H9 (cell line): ENCODE data around the gene SHC4. TPM values are rescaled to one million over a fixed set of nuclear protein-coding genes. Genes with fewer than 3 reads are reported as not detected.

Experiments
- DNase-seq: peaks from one replicate; pipeline ENCODE4 v3.0.0-alpha.2; 2017
- H2AFZ ChIP-seq: one replicate; pipeline ENCODE4 v1.6.1; 2013; ENCODE audit warnings: mild to moderate bottlenecking, low read length, control low read depth, moderate library complexity
- H2AK5ac ChIP-seq: 2 replicates; pipeline ENCODE4 v1.6.1; 2013; ENCODE audit warnings: low read length, control low read depth, mixed read lengths; ENCODE audit not compliant: insufficient read length
- H2BK120ac ChIP-seq: one replicate; pipeline ENCODE4 v1.6.1; 2013; ENCODE audit warnings: low read depth, mild to moderate bottlenecking, low read length, control low read depth, inconsistent platforms; ENCODE audit not compliant: poor library complexity, severe bottlenecking
- H2BK12ac ChIP-seq: 2 replicates; pipeline ENCODE4 v1.6.1; 2013; ENCODE audit warnings: low read length, control low read depth, mixed read lengths, low read depth; ENCODE audit not compliant: insufficient read length
- H2BK15ac ChIP-seq: 2 replicates; pipeline ENCODE4 v1.6.1; 2013; ENCODE audit warnings: low read depth, low read length, control low read depth
- H2BK20ac ChIP-seq: one replicate; pipeline ENCODE4 v1.6.1; 2013; ENCODE audit warnings: low read depth, mild to moderate bottlenecking, low read length, control low read depth, inconsistent platforms; ENCODE audit not compliant: poor library complexity, severe bottlenecking
- H2BK5ac ChIP-seq: 2 replicates; pipeline ENCODE4 v1.6.1; 2013; ENCODE audit warnings: low read length, control low read depth, mixed read lengths; ENCODE audit not compliant: insufficient read length
- H3K14ac ChIP-seq: 2 replicates; pipeline ENCODE4 v1.6.1; 2013; ENCODE audit warnings: low read length, control low read depth; ENCODE audit not compliant: insufficient read depth
- H3K18ac ChIP-seq: 2 replicates; pipeline ENCODE4 v1.6.1; 2013; ENCODE audit warnings: low read depth, mild to moderate bottlenecking, mixed read lengths, low read length, control low read depth; ENCODE audit not compliant: insufficient read length
- H3K23ac ChIP-seq: 2 replicates; pipeline ENCODE4 v1.6.1; 2013; ENCODE audit warnings: low read length, control low read depth, mixed read lengths, low read depth; ENCODE audit not compliant: insufficient read length
- H3K23me2 ChIP-seq: 2 replicates; pipeline ENCODE4 v1.6.1; 2013; ENCODE audit warnings: low read depth, mild to moderate bottlenecking, mixed read lengths, low read length, control low read depth; ENCODE audit not compliant: insufficient read length, poor library complexity, severe bottlenecking
- H3K27ac ChIP-seq: 2 replicates; pipeline ENCODE4 v1.5.1; 2013; ENCODE audit warnings: low read length, control low read depth, mixed read lengths, low read depth; ENCODE audit not compliant: insufficient read length
- H3K27me3 ChIP-seq: 2 replicates; pipeline ENCODE4 v1.6.1; 2013; ENCODE audit warnings: low read length, control low read depth, inconsistent platforms; ENCODE audit not compliant: insufficient read depth
- H3K4ac ChIP-seq: 2 replicates; pipeline ENCODE4 v1.6.1; 2013; ENCODE audit warnings: low read depth, mild to moderate bottlenecking, control low read depth, inconsistent platforms, low read length, moderate library complexity
- H3K4me1 ChIP-seq: 2 replicates; pipeline ENCODE4 v1.6.1; 2013; ENCODE audit warnings: low read length, control low read depth, inconsistent platforms; ENCODE audit not compliant: insufficient read depth
- H3K4me2 ChIP-seq: 2 replicates; pipeline ENCODE4 v1.6.1; 2013; ENCODE audit warnings: low read length, control low read depth, mixed read lengths; ENCODE audit not compliant: insufficient read length, insufficient read depth
- H3K56ac ChIP-seq: 2 replicates; pipeline ENCODE4 v1.6.1; 2013; ENCODE audit warnings: low read depth, mild to moderate bottlenecking, mixed read lengths, low read length, control low read depth; ENCODE audit not compliant: insufficient read length
- H3K79me1 ChIP-seq: 2 replicates; pipeline ENCODE4 v1.6.1; 2013; ENCODE audit warnings: low read depth, mild to moderate bottlenecking, moderate library complexity, low read length, control low read depth, inconsistent platforms; ENCODE audit not compliant: insufficient read depth, poor library complexity, severe bottlenecking
- H3K79me2 ChIP-seq: 2 replicates; pipeline ENCODE4 v1.6.1; 2013; ENCODE audit warnings: low read length, control low read depth, inconsistent platforms; ENCODE audit not compliant: insufficient read depth
- H3K9ac ChIP-seq: 2 replicates; pipeline ENCODE4 v1.6.1; 2013; ENCODE audit warnings: low read length, control low read depth, mixed read lengths; ENCODE audit not compliant: insufficient read length; ENCODE audit errors: extremely low read depth
- H3K9me3 ChIP-seq: one replicate; pipeline ENCODE4 v1.6.1; 2013; ENCODE audit warnings: low read depth, low read length, inconsistent platforms; ENCODE audit not compliant: control insufficient read depth
- H3T11ph ChIP-seq: one replicate; pipeline ENCODE4 v1.6.1; 2013; ENCODE audit warnings: mild to moderate bottlenecking, low read length, control low read depth, inconsistent platforms
- H4K20me1 ChIP-seq: one replicate; pipeline ENCODE4 v1.6.1; 2013; ENCODE audit not compliant: control insufficient read depth, insufficient read length, insufficient read depth
- H4K5ac ChIP-seq: 2 replicates; pipeline ENCODE4 v1.6.1; 2013; ENCODE audit warnings: low read depth, mild to moderate bottlenecking, mixed read lengths, low read length, control low read depth; ENCODE audit not compliant: insufficient read length
- H4K8ac ChIP-seq: replicated peaks from 2 replicates; pipeline ENCODE4 v1.6.1; 2013; ENCODE audit warnings: low read length, control low read depth, mixed read lengths, low read depth; ENCODE audit not compliant: insufficient read length
- H4K91ac ChIP-seq: 2 replicates; pipeline ENCODE4 v1.6.1; 2013; ENCODE audit warnings: low read depth, mild to moderate bottlenecking, moderate library complexity, mixed read lengths, low read length, control low read depth; ENCODE audit not compliant: insufficient read length
- H3K27ac Mint-ChIP-seq, 3 experiments: 2 replicates in 2 of 3; 3 replicates in 1 of 3; pipeline ENCODE4 v1.8.0; 2020 to 2021; ENCODE audit warnings: mixed read lengths in 3 of 3, mild to moderate bottlenecking in 1 of 3, moderate library complexity in 1 of 3
- H3K27me3 Mint-ChIP-seq: 2 replicates; pipeline ENCODE4 v1.8.0; 2021; ENCODE audit warnings: low read depth, mild to moderate bottlenecking, moderate library complexity, mixed read lengths
- H3K36me3 Mint-ChIP-seq, 3 experiments: 2 replicates in 2 of 3; 3 replicates in 1 of 3; pipeline ENCODE4 v1.8.0; 2020 to 2021; ENCODE audit warnings: low read depth in 3 of 3, mixed read lengths in 3 of 3; ENCODE audit not compliant: insufficient read depth in 1 of 3
- H3K4me1 Mint-ChIP-seq, 2 experiments: 2 replicates each; pipeline ENCODE4 v1.8.0; 2020; ENCODE audit warnings: mixed read lengths in 2 of 2
- H3K4me3 Mint-ChIP-seq, 2 experiments: 2 replicates in 1 of 2; 3 replicates in 1 of 2; pipeline ENCODE4 v1.8.0; 2020 to 2021; ENCODE audit warnings: mild to moderate bottlenecking in 2 of 2, mixed read lengths in 2 of 2, moderate library complexity in 1 of 2
- H3K9me3 Mint-ChIP-seq, 2 experiments: 2 replicates in 1 of 2; 3 replicates in 1 of 2; pipeline ENCODE4 v1.8.0; 2020; ENCODE audit warnings: mild to moderate bottlenecking in 2 of 2, mixed read lengths in 2 of 2, moderate library complexity in 1 of 2
- WGBS: extraction: QIAGEN DNeasy Blood & Tissue Kit; methylation state at CpG from one replicate; pipeline ENCODE4 v1.1.7; 2013; ENCODE audit warnings: missing lambda C conversion rate, low lambda C conversion rate, mixed read lengths; ENCODE audit not compliant: insufficient read length; ENCODE audit errors: extremely low coverage; 5-methylcytosine and 5-hydroxymethylcytosine counted together
- total RNA-seq: library from RNA; stranded (reverse); gene quantifications from 2 replicates; pipeline ENCODE4 v1.2.1, GENCODE V29; 2021
- TF ChIP-seq, protein P1 (sequence below): fragments of 200-600 bp; sonication (generic); conservative IDR thresholded peaks from 3 replicates; pipeline ENCODE4 v1.8.0; 2021; ENCODE audit warnings: antibody characterized with exemption, mild to moderate bottlenecking

The SHC4 gene
- total RNA-seq, 1 experiment from 2014 or later = 0.26 TPM

DNA sequence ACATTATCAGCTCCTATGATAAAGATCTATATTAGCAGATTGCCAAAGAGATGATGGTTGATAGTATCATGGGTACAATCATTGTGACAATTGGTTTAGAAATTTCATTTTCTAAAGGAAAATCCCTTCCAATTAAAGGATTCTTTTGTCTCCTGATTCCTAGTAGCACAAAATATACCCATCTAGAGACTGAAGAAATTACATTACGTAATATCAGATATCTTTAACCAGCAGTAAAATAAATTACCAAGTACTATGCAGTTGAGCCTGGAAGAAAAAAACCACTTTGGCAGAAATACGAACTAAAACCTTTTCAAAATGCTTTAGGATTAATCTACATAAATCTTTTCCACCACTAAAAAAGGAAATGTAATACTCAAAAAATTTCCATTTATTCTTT is 35.6 kb upstream of the SHC4 start:
- Histone ChIP-seq H2BK20ac (no peak overlapping the region), H2BK12ac (no peak overlapping the region), H4K20me1 (no peaks in the 10 kb centered on the region), H3K79me1 (no peaks in the 10 kb centered on the region), H3K9ac (no peak overlapping the region), H3K27me3 (no peaks in the 10 kb centered on the region), H3T11ph (no peak overlapping the region), H3K23me2 (no peaks in the 10 kb centered on the region), H3K18ac (no peak overlapping the region), H3K9me3 (no peaks in the 10 kb centered on the region), H2BK120ac (no peak overlapping the region), H2AK5ac (no peak overlapping the region), H4K8ac (no peak overlapping the region), H3K79me2 (no peaks in the 10 kb centered on the region), H3K4ac (no peak overlapping the region), H3K56ac (no peak overlapping the region), H3K23ac (no peak overlapping the region), H3K4me1 (no peaks in the 10 kb centered on the region), H4K5ac (no peak overlapping the region), H3K27ac (no peak overlapping the region), H2AFZ (no peak overlapping the region), H4K91ac (no peak overlapping the region), H2BK15ac (no peak overlapping the region), H3K4me2 (no peak overlapping the region), H2BK5ac (no peak overlapping the region), H3K14ac (no peak overlapping the region)
- no peaks in the 10 kb centered on the region for H3K4me1 Mint-ChIP-seq
- H3K4me3 Mint-ChIP-seq = no peak overlapping the region
- no peaks in the 10 kb centered on the region for H3K27me3 Mint-ChIP-seq
- DNase-seq = no peak
- H3K27ac Mint-ChIP-seq = no peak overlapping the region
- TF ChIP-seq, protein P1, sequence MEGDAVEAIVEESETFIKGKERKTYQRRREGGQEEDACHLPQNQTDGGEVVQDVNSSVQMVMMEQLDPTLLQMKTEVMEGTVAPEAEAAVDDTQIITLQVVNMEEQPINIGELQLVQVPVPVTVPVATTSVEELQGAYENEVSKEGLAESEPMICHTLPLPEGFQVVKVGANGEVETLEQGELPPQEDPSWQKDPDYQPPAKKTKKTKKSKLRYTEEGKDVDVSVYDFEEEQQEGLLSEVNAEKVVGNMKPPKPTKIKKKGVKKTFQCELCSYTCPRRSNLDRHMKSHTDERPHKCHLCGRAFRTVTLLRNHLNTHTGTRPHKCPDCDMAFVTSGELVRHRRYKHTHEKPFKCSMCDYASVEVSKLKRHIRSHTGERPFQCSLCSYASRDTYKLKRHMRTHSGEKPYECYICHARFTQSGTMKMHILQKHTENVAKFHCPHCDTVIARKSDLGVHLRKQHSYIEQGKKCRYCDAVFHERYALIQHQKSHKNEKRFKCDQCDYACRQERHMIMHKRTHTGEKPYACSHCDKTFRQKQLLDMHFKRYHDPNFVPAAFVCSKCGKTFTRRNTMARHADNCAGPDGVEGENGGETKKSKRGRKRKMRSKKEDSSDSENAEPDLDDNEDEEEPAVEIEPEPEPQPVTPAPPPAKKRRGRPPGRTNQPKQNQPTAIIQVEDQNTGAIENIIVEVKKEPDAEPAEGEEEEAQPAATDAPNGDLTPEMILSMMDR = no peak
- peaks cover under 1 to 1% of the 10 kb centered on the region in 2 experiments; a peak in 3 of 5 replicates for H3K9me3 Mint-ChIP-seq
- H3K36me3 Mint-ChIP-seq = peaks cover 11 to 45% (median 44%) of the 10 kb centered on the region in 3 experiments
- no CpG with 5 or more reads among the region's 2 CpGs for WGBS
